CD4-positive, alpha-beta T cell treated with Interleukin-6 at 100 ng/mL for 8 hours (primary cell): ENCODE data around the gene GFPT1.
A peak's percentile ranks its signal among the peaks of the same experiment; 100 is the strongest.

ENCODE experiments used
- DNase-seq: peaks from one replicate; pipeline ENCODE4 v3.0.0-alpha.2; 2020; ENCODE audit warnings: mixed read lengths, low spot score

The GFPT1 gene

DNA sequence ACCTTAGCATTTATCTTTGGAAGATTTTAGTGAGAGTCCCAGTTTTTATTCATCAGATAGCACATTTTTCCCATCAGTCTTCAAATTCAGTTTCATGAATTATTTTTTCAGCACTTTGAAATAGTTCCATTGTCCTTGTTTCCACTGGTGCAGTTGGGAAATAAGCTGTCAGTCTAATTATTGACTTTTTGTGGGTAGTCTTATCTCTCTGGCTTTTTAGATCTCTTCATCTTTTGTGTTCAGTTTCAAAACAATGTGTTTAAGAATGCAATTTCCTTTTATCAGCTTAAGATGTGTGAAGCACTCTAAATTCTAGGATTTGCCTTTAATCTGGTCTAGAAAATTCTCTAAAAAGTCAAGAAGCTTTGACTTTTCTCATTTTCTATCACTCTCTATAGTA is 70.5 kb downstream of the GFPT1 start:
- DNase-seq, result no peak

DNA sequence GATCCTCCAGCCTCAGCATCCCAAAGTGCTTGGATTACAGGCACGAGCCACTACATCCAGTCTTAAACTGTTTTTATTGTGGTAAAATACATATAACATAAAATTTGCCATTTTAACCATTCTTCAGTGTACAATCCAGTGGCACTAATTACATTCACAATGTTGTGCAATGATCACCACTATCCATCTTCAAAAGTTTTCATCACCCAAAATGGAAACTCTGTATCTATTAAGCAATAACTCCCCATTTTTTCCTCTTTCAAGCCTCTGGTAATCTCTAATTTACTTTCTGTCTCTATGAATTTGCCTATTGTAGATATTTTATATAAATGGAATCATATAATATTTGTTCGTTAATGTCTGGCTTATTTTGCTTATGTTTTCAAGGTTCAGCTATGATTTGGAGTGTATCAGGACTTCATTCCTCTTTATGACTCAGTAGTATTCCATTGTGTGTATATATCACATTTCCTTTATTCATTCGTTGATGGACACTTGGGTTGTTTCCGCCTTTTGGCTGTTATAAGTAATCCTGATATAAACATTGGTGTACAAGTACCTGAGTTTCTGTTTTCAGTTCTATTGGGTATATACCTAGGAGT is 71.8 kb downstream of the GFPT1 start:
- DNase-seq, result no peak

DNA sequence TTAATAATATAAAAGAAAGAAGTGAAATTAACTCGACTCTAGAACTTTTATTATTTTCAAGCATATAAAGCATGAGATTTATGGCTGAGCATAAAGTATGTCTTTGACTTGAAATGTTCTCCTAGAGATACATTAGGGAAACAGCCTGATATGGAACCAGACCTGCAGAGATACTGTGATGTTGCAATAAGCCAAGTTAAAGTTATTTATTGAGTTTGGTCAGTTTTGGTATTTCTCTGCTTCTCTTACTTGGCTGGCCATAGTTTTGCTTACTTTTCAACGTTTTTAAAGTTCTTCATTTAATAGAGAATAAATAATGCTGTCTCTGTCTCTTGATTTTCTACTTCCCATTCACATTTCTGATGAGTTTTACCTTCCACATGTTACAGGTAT is 76.0 kb downstream of the GFPT1 start:
- DNase-seq, result no peak

DNA sequence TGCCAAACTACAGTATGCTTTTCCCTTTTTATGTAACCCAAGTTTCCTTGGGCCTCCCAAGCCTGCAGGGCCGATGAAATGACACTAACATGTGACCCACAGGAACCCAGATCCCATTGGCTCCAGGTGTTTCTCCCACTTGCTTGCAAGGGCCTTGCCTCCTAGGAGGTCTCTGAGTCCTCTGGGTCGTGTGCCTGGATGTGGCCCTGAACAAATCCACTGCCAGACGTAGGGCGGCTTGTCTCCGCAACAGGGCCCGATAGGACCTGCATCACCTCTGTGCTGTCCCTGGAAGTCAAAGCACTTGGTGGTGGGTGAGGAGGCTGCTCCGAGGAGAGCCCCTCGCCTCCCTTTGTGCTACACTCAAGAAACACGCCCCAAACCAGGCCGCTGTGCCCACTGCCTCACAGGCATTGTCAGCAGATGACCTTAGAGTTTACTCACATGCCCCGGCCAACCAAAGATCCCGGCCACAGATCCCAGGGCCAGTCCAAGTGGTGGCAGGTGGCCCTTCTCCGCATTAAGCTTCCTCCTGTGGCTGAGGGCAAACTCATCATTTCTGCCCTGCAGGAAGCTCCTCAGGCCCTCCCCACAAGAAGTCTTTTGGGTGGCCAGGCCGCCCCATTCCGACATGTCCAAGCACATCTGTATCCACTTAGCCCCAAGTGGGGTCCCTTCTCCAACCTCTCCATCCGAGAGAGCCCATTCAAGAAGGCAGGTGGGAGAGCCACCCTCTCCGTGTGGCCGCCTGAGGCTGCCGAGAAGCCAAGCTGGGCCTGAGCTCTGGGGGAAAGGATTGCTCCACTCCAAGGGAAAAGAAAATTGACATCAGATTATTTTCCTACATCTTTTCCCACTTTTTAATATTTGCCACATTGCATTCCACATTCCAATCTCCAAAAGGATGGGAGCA is 76.7 kb downstream of the GFPT1 start:
- no peak for DNase-seq

- DNase-seq, result no peak
These were observed 77.5 kb downstream of the GFPT1 start for GRCh38 chr2:69309351-69310110.

DNA sequence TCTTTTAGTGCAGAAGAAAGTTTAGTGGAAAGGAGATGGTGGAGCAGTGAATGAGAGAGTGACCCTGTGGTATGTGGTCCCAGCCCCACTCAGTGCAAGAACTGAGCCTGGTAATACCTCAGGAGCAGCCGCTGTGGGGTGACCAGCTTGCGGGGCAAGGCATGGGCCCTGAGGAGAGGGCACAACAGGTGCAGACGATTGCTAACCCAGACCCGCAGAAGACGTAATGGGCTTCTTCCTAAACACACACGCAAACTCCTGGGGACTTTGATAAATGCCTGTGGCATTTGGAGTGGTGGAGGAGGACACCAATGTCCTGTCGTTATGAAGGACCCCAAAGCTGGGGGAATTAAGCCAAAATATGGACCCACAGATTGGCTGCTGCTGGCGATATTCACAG is 78.7 kb downstream of the GFPT1 start:
- no peak for DNase-seq

DNA sequence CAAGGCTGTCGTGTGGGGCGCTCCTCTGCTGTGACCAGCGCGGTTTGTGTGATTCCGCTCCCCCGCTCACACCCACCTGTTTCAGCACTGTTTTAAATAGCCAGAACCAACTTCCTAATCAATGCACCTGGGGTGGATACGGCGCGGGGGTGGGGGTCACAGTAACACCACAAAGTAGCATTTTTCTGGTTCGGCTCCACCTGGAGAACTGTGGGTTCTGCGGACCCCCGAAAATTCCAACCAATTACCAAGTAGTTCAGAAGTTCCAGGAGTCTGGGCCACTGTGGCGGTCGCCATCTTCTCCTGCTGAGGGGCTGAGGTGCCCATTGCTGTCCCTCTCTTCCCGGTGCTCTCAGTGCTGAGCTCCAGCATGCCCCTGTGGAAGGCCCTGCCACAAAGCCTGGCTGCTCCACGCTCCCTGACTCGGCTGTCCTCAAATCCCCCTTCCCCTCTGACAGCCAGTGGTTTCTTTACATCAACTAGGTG is 79.4 kb downstream of the GFPT1 start:
- no peak for DNase-seq

- DNase-seq, result peak; percentile 48
These were observed 80.0 kb downstream of the GFPT1 start for GRCh38 chr2:69306822-69307578.

- no peak for DNase-seq
These were observed 80.6 kb downstream of the GFPT1 start for GRCh38 chr2:69306393-69306821.

- no peak for DNase-seq
These were observed 81.2 kb downstream of the GFPT1 start for GRCh38 chr2:69305712-69306392.

- DNase-seq, result no peak
These were observed 81.9 kb downstream of the GFPT1 start for GRCh38 chr2:69305166-69305565.

DNA sequence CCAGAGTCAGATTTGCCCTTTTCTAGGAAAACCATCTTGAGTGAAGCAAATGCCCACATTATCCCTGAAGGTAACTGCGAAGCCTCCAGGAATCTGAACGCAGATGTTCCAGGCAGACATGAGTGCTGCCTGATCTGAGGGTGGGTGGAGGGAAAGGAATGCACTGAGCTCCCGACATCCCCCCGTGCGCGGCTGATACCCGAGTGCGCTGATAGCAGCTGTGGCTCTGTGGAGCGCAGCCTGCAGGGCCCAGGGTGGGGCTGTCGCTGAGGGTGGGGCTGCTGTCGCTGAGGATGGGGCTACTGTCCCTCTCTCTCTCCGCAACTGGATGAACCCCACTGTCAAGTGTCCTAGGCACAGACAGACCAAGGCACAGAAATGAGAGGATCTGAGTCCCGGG is 82.4 kb downstream of the GFPT1 start:
- DNase-seq, result no peak

GRCh38 chr2:69300650-69301049 is 86.4 kb downstream of the GFPT1 start:
- DNase-seq, result no peak

DNA sequence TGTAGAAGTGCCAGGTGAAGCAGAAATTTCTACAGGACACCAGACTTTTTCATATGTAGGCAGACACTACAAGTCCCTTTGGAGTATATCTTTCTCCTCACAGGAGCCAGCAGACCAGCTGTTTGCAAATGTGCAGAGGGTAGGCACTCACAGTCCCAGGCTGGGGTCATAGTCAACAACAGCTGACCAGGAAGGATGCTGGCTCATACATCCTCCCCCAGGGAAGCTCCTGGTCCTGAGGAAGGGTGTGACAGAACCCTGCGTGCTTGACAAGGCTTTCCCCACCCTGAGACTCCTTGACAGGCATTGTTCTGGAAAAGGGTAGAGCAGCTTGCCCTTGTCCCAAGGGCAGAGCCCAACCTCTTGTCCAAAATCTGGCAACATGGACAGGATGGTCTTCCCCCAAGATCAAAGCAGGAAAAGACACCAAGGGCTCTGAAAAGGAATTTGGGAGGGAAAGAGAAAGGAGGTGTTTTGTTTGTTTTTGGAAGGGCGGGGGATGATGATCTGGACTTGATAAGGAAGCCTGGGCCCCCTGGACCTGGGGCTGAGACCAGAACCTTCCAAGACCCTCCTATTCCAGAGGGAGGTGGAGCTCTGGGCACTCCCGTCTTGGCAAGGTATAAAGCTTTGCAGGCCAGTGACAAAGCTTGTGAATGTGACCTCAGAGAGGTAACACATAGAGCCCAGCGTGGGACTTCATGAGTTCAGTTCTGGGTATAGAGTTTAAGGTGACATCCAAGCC is 87.1 kb downstream of the GFPT1 start:
- DNase-seq, result no peak

DNA sequence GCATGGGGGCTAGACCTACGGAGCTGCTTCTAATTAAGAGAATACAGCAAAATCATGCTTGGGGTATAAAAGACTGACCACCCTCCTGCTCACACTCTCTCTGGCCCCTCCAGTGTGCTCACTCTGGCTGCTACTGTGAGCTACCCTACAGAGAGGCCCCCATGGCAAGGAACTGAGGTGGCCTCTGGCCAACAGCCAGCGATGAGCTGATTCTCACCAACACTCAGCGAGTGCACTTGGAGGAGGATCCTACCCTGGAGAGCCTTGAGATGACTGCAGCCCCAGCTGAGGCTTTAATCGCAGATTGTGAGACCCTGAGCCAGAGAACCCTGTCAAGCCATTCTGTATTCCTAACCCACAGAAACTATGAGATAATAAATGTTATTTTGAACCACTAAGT is 88.2 kb downstream of the GFPT1 start:
- DNase-seq, result no peak

DNA sequence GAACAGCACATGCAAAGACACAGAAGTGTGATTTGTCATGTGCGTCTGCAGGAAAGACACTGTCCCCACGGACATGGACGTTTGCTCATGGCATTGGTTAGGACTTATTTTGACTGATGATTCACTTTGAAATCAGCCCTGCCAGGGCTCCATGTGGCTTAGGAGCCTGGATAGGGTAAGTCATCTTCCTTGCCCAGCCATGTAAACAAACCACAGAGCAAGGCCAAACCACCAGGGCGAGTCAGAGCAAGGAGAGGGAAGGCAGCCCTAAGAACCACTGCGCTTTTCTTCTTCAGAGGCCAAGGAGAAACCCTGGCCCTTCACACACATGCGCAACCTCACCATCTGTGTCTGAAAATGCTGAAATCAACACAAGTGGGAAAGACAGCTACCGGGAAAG is 88.8 kb downstream of the GFPT1 start:
- DNase-seq, result no peak

DNA sequence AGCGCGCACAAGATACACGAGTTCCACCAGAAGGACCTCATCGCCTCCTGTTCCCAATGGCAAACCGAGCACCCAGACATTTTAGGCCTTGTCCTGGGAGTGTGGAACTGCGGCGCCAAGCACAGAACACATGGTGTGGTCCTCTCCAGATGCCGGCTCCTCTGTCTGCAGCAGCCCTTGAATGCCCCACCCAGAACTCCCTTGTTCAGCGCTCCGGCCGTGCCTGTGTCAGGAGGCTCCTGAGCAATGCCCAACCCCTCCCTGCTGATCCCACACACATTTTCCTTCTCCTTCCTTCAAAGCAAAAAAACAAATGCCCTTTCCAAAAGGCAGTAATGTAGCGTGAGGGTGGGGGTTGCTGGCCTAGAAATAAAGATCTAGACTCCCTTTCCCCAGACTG is 89.8 kb downstream of the GFPT1 start:
- DNase-seq, result no peak

- DNase-seq, result no peak
These were observed 90.6 kb downstream of the GFPT1 start for GRCh38 chr2:69296421-69296820.

- no peak for DNase-seq
These were observed 94.8 kb downstream of the GFPT1 start for GRCh38 chr2:69292256-69292655.

GRCh38 chr2:69291721-69292120 is 95.3 kb downstream of the GFPT1 start:
- DNase-seq, result no peak
